ENCODE measurements around the gene DST.

The DST gene

DNA sequence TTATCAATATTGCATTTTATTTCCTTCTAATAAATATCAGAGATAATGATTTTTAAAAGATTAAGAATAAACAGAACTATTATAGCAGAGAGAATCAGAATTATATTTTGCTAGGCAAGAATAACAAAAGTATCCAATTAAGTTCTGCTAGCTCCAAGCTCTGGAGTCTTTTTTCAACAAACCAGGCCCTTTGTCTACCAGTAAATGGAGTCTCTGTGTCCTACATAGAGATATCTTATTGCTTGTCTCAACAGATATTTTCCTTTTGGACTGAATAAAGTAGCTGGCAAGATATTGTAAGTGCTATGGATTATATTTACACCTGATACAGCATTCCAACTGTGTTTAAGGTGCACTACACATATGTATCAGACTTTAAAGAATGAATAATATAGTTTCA, 107.1 kb downstream of the DST start:
- no peak for DNase-seq (ENCODE audit: low spot score)

DNA sequence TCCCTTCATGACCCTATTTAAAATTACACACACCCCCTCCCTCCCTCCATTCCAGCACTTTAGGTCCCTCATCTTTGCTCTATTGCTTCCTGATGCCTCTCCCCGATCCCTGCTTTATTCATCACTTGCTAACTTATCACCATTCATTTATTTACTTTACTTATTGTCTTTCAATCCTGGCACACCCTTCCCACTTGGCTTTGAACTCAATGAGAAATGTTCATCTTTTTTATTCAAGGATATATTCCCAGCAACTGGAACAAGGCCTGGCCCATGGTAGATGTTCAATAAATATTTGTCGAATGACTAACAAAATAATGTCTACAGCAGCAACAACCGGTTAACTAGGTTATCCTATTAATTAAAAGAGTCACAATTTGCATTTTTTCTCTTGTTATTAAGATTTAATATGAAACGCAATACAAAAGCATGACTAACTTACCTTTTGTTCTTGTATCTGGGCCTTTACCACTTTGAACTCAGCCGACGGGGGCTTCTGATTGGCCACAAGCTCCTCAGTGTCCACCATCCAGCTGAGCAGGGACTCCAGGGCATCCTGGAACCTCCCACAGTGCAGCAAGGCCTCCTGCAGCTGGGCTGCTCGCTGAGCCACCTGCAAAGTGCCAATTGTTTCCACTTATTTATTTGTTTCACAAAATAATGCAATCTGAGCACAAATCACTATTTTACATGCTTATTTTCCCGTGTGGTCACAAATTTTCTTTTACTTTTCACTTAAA, 107.8 kb downstream of the DST start:
- DNase-seq (ENCODE audit: low spot score) = no peak

DNA sequence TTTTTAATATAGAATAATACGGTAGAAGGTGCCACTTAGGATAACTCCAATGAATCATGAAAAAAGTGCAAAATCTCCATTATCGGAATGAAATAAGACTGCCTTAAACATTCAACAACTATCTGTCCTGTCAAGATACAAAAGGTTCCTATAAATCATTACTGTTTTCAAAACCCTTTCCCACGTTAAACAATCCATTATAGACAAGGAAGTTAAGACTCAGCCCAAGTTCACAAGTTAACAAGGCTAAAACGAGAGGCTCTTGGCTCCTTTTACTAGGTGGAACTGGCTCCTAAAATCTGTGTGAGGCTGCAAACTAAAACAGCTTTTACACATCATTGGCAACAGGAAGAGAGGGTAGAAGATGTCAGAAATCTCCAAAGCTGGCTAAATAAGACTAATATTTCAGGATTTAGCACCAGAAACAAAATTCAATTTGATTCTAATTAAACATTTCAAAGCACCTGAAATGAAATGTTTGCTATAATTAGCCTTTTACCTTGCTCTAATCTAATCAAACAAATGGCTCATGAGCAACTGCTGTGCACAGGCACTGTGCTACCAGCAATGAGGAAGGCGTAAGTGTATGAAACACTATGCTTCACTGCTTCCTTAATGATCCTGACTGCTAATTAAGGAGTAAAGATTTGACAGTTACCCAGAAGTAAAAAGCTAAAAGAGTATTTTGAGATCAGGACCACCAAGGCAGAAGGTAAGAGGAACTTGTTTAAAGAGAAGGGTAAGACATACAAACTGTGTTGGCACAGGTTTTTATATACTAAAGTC, 109.7 kb downstream of the DST start:
- no peak for DNase-seq (ENCODE audit: low spot score)

DNA sequence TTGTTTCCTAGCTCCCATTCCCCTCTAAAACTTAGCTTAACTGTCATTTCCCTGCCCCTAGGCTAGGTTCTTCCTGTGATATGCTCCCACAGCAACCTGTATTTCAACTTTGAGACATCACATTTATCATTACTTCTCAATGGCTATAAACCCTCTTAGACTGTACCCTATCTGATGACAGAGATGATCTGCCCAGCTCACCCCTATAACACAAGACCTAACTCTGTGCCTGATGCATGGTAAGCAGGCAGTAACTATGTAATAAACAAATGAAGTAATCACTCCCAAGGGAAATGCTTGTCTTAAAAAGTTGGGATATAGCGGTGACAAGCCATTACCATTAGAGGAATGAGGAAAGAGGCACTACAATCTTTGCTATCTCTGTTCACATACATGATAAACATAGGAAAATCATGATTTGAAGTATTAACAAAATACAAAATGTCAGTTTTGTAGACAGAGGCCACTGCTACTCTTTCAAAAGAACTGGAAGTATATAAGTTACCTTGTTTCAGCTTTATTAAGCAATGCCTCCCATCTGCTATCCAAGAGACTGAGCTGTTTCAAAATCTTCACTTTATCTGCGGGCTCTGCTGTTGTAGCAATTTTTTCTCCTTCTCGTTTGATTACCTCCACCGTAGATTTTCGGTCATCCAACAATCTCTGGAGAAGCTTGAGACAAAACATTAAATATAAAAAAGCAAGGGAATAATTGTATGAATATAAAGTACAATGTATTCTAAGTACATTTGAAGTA, 110.7 kb downstream of the DST start:
- DNase-seq (ENCODE audit: low spot score) = no peak

DNA sequence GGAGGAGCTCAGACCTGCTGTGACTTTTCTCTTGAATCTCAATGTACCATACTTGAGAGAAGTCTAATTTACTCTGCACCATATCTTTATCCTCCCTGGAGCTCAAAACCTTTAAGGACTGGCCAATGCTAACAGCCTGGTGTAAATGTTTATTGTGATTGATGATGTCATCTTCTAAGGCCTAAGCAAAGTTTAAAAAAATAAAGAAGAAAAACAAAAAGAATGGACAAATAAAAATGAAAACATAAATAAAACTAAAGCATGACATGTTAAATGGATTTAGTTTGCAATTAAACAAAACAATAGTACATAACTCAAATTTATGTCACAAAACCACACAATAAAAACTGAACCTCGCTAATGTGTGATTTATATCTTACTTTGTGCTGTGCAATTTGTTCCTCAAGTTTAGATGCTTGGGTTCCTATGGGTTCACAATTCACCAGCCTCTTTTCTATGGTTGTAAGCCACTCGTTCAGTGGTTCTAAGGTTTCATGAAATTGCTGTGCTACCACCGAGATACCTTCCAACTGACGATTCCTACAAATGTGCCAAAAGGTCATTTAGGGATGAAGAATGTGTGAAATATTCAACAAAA, 113.0 kb downstream of the DST start:
- DNase-seq (ENCODE audit: low spot score) = no peak

DNA sequence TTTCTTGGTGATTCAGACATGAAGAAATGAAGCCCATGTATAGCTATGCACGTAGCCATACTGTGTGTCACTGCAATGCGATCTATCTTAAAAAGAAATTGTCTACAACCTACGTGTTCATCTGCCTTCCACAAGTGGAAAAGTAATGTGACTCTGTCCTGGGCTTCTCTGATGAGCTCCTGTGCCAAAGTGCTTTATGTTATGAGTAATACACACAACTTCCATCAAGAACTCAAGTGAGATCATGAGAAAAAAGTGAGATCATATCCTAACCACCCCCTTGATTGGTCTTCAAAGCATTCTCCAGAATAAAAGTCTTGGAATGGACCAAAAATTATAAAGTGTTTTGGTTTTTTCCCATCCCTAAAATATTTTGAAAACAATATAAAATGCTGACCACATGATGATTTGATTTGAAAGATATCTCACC, 114.3 kb downstream of the DST start:
- peak; percentile 70 for DNase-seq (ENCODE audit: low spot score)

DNA sequence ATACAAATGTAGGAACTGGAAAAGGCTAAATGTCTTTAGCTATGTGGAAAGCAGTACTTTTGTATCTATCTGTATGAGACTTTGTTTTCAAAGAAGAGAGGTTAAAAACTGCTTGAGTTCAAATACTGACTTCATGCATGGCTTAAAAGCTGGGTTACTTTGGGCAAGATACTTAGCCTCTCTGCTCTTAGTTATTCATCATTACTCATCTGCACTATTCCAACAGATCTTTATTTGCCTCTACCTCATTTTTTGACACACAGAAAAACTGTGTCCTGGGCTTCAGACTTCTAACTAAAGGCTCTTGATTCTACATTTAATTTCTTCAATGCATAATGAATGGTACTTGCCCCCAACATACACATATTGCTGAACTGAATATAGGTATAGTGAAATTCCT, 114.8 kb downstream of the DST start:
- no peak for DNase-seq (ENCODE audit: low spot score)

DNA sequence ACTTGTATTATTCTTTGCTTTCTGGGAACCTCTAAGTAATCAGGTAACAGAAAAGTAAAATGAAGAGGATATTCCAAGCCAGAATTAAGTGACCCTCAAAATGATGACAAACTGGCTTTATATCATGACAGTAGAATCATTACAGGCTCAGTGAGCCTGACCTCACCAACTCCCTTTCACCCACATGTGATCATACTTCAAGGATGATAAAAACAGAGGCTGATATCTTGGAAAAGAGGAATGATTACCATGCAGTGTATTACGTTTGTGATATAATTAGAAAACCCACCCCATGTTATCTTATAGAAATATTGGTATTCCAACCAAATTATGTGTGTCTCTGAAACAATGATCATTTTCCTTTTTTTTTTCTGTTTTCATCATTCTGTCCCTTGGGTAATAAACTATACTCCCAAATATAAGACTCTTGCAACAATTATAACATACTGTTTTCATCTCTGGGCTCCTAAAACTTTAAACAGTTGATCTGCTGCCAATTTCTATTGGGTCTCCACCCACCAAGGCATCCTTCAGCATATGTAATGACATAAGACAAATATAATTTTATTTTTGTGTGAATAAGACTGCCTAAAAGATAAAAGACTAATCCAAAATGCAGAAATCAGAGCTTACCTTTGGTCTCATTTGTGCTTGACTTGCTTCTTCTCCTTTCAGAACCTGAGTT, 115.7 kb downstream of the DST start:
- DNase-seq (ENCODE audit: low spot score) = no peak

DNA sequence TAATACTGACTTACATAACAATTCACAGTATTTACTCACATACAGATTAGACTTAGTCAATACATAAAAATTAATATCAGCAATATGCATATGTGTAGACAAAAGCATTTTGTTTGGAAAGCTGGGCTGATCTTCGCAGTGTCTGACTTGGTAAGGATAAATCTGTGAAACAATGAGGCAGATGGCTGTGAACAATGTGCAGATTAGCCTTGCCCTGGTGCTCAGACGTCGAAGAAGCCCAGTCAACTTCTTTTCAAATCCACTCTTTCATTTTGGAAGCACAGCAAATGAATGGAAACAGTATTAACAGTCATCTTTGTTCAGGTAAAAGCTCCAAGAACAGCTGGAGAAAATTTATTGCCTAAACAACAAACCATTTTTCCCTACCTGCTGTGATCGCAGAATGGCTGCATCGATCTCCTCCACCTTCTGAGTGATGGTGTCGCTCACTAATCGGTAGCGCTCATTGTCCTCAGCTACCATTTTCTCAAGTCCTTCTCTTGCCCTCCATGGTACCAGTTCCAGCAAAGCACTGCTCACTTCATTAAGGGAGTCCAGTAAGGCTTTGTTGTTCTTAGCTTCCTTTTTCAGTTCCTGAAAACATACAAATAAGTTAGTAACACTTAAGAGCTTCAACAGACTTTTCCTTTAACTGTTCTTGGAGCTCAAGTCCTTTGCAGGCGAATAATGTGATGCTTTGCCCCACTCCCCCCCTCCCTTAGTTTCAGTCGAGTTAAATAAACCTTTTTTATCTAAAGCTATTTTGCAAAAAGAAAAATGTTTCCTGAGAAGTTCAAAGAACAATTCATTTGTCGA, 116.5 kb downstream of the DST start:
- DNase-seq (ENCODE audit: low spot score) = no peak

DNA sequence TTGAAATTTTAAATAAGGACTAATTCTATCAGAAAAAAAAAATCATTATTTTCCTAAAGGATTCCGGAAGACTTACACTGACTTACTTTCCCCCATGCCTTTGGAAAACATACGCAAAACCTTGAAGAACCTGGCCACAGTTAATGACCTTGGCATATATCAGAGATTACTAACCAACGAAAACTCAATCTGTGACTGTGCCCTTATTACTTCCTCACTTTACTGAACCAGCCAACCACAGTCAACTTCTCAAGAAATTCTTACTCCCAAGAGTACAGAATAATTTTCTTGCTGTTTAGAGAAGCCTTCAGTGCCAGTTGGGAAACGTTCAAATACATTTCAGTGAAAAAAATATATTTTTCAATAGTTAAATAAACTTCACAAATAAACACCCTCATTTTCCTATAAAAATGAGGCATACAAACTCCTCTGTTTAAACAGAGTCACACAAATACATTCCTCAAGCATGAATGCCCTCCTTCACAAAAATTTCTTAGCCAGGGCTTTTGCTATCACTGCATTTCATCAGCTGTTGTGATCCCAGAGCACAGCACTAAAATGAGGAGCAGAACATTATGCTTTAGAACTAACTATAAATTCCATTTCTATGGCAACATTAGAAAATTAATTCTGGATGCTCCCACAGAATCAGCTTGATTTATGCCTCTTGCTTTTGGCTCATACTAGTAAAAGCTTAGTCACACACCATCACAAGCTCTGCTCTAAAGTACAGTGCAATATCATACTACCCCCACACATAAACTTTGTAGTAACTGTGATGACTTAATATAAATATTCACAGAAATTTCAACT, 117.6 kb downstream of the DST start:
- peak; percentile 62 for DNase-seq (ENCODE audit: low spot score)

DNA sequence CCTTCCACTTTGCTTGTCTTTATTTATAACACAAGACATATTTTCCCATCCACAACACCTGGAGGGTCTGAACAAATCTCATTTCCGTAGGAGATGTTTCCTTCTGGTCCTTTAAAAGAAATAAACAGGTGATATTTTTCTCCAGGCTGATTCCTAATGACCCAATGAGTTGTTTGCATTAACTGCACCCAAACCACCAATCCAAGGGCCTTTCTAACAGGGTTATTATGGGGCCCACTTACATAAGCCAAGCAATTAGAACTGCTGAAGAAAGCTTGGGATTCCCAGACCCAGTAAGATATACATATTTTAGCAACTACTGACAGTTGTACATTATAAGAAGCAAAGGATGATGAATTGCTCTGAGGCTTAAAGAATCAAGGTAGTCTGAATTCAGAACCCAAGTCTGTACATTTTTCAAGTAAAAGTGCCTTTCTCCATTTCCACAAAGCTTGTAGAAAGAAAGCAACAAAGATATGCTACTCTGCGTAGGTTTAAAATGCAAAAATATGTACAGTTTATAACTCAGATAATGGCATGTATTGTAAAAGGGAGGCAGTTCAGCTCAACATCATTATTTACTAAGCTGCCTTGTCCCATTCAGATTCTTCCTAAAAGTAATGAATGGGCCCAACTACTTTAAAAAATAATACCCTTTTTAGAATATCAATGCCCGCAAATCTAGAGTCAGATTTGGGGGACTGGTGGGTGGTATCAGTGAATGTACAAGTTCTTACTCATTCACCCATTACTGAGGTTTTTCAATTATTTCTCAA, 120.0 kb downstream of the DST start:
- no peak for DNase-seq (ENCODE audit: low spot score)

DNA sequence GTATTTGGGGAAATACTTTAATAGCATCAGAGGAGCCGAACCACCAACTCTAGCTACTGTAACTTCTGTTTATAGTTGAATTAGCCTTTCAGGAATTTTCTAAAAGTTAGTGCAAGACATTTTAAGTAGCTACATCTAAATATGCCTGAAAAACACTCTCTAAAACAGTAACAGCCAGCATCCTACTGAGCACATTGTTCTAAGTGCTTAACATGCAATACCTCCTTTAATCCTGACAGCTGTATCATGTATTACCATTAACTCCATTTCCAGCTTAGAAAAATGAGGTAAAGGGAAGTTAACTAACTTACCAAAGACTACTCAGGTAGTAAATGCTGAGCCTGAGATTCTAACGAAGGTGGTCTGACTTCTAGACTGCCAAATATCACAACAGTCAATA, 120.7 kb downstream of the DST start:
- DNase-seq (ENCODE audit: low spot score) = no peak

DNA sequence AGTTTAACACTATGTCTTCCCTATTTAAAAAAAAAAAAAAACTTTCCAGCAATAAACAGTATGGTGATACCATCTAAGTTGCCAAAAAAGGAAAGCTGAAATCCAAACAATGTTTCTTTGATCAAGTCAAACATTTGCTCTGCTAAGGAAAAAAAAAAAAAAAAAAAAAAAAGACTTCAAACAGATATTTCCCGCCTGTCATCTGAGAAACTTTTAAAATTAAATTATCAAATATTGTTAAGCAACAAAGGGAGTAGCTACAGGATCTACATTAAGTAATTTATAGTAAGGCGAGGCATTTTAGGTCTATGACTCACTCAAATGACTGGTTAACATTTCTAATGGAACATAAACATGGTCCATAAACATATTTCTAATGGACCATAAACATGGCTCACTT, 121.2 kb downstream of the DST start:
- DNase-seq (ENCODE audit: low spot score) = no peak

DNA sequence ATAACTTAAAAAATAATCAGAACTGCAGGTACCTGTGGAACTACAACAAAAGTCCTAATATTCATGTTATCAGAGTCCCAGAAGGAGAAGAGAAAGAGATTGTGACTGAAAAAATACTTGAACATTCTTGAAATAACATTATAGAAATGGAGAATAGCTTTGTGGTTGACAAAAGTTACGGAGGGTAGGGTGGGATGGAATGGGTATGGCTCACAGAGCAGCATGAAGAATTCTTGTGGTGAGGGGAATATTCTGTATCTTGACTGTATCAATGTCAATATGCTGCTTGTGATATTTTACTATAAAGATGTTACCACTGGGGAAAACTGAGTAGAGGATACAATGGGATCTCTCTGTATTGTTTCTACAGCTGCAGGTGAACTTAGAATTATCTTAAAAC, 122.5 kb downstream of the DST start:
- no peak for DNase-seq (ENCODE audit: low spot score)

DNA sequence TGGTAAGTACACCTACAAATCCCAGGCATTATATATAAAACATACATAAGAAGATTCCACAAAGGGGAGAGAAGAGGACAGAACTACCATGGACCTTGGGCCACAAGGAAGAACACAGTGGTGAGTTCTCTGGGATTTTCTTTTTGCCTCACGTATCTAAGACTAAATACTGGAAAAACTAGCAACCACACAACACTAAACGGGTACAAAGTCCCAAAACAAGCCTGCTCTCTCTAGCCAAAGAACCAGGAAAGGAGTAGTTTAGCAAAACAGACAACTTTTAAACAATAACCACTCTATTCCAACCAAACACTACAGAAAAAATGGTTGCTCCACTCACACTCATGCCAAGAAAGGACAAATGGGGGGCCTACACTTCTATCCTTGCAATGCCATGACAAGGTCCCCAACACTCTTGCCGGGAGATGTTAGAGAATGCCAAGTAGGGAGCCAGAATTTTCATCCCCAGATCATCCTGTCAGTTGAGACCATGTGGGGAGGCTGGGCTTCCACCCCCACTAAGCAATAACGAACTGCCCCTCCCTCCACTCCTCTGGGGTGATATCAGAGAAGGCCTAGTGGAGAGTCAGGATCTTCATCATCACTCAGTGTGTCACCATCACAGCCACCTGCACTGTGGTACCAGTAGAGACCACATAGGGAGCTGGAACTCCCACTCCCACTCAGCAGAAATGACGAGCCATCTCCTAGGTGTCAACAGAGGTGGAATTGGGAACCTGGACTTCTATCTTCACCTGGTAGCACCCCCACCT, 123.5 kb downstream of the DST start:
- no peak for DNase-seq (ENCODE audit: low spot score)

DNA sequence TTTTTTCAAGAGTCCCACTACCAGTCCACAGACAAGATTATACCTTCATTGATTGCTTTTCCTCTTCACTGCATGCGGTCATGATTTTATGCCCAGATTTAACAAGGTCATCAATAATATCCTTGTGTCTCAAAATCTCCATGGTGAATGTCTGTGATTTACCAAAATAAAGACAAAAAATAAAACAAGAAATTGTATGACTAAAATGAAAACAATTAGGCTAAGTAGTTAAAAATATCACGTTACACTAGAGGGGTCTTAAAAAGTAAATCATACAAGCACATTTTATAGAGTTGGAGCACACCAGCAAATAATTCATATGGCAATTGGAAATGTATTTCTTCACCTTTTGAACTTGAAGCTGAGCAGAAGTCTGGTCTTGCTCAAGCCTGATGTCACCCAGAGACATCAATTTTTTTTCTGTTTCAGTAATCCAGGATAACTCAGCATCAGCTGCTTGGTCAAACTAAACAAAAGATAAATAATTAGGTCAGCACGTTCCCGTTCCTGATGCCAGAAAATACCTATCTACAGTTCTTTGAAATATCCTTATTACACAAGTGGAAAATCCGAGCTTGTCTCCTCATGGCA, 125.4 kb downstream of the DST start:
- peak; percentile 13 for DNase-seq (ENCODE audit: low spot score)

DNA sequence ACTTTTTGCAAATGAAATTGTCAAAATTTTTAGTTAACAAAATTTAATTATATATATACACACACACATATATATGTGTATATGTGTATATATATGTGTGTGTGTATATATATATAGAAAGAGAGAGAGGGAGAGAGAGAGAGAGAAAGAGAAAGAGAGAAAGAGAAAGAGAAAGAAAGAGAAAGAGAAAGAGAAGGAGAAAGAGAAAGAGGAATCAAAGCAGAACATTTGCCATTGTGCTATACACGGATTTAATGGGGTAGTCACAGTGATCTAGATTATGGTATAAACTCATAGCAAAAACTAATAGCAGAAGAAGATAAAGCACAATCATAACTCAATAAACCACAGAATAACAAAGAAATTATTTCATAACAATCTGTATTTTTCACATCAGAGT, 126.7 kb downstream of the DST start:
- DNase-seq (ENCODE audit: low spot score) = no peak
